GM12801 (cell line): ENCODE data around the gene SERPINB7.

Experiments
- CTCF ChIP-seq: IDR thresholded peaks from one replicate; pipeline ENCODE4 v1.5.1; 2011; ENCODE audit warnings: control low read depth; ENCODE audit not compliant: insufficient read length; ENCODE audit errors: extremely low read depth

The SERPINB7 gene

GRCh38 chr18:63788447-63789096, 13.4 kb downstream of the SERPINB7 start:
- no peak for TF ChIP-seq CTCF

- TF ChIP-seq CTCF = no peak
These were observed 14.1 kb downstream of the SERPINB7 start for GRCh38 chr18:63789327-63789726.

GRCh38 chr18:63795606-63796005, 20.4 kb downstream of the SERPINB7 start:
- TF ChIP-seq CTCF = no peak

- no peak for TF ChIP-seq CTCF
These were observed 24.0 kb downstream of the SERPINB7 start for GRCh38 chr18:63799189-63799588.

GRCh38 chr18:63801343-63801742, 26.1 kb downstream of the SERPINB7 start:
- TF ChIP-seq CTCF = no peak

GRCh38 chr18:63808125-63808524, 32.9 kb downstream of the SERPINB7 start:
- no peak for TF ChIP-seq CTCF

- TF ChIP-seq CTCF = no peak
These were observed 42.3 kb downstream of the SERPINB7 start for GRCh38 chr18:63817441-63818051.
